HEK293T (cell line): ENCODE results near the gene CRYGD.

Source experiments
- BHLHE40 ChIP-seq: fragments of 450-650 bp; IDR thresholded peaks from 2 replicates; pipeline ENCODE4 v1.6.1; 2016; ENCODE audit warnings: mild to moderate bottlenecking, moderate library complexity, borderline replicate concordance
- ELF4 ChIP-seq: fragments of 450-650 bp; IDR thresholded peaks from 2 replicates; pipeline ENCODE4 v1.6.1; 2017; ENCODE audit warnings: antibody characterized with exemption
- TARDBP ChIP-seq: fragments of 450-650 bp; IDR thresholded peaks from 2 replicates; pipeline ENCODE4 v1.6.1; 2016

- TF ChIP-seq BHLHE40 = no peak
- no peak for TF ChIP-seq ELF4
- TF ChIP-seq TARDBP = no peak
Measured at GRCh38 chr2:208097801-208098200, 26.5 kb downstream of the CRYGD start.
